GM19239 (cell line): ENCODE data around the gene SLC39A11.
"Not testable (repeated sequence)": the region's sequence is repeated elsewhere in the genome, so short reads cannot be mapped to it uniquely, and the experiment has no call there.

Experiments used
- DNase-seq: peaks from one replicate; pipeline ENCODE4 v3.0.0; 2011; ENCODE audit warnings: low spot score; ENCODE audit not compliant: insufficient read length
- FAIRE-seq: peaks from 2 replicates; lab custom pipeline; 2011; peaks lifted over from hg19 to GRCh38; lab: Jason Lieb, UNC

Gene SLC39A11

DNA sequence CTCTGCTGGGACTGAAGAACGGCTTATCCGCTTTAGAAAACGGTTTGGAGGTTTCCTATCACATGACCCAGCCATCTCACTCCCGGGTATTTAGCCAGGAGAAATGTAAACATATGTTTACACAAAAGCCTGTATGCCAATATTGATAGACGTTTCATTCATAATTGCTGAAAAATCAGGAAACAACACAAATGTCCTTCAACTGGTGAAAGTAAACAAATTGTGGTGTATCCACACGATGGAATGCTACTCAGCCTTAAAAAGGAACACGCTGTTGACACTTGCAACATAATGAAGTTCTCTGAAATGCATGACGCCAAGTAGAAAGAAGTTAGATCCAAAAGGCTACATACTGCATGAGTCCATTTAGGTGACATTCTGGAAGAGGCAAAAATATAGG is 157.6 kb downstream of the SLC39A11 start:
- DNase-seq (no peak), FAIRE-seq (no peak)

GRCh38 chr17:72931635-72932034 is 160.9 kb downstream of the SLC39A11 start:
- DNase-seq (no peak), FAIRE-seq (no peak)

DNA sequence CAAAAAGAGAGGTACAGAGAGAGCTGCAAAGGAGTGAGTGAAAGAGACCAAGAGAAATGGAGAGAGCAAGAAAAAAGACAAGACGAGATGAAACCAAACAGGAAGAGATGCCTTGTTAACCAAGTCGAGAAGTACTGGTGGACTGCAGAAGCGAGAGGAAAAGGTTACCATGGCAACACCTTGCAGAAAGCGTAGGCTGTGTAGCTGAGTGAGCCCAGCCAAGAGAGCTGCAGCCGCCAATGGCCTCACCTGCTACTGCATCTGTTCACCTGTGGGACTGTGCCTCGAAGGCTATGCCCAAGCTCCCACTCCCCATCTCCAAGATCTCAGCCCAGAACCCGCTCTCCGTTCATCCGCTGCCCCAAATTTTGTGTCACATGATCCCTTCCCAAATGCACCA is 161.3 kb downstream of the SLC39A11 start:
- FAIRE-seq: no peak
- no peak for DNase-seq

DNA sequence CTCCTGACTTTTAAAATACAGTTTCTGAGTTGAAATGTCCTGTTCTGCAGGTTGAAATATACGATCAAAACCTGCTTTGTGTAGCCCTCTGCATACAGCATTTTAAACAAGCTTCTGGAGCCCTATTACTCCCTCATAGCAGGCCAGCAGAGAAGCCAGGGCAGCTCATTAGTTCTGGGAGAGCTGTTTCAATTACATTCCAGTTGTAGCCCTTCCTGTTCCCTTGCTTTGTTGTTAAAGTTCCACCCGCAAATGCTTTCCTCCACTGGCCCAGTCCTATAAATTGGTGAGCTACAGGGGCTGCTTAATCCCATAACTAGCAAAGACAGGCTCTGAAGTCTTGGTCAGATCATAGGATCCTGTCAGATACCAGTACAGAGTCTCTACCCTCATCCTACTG is 162.5 kb downstream of the SLC39A11 start:
- FAIRE-seq: no peak
- DNase-seq: no peak

DNA sequence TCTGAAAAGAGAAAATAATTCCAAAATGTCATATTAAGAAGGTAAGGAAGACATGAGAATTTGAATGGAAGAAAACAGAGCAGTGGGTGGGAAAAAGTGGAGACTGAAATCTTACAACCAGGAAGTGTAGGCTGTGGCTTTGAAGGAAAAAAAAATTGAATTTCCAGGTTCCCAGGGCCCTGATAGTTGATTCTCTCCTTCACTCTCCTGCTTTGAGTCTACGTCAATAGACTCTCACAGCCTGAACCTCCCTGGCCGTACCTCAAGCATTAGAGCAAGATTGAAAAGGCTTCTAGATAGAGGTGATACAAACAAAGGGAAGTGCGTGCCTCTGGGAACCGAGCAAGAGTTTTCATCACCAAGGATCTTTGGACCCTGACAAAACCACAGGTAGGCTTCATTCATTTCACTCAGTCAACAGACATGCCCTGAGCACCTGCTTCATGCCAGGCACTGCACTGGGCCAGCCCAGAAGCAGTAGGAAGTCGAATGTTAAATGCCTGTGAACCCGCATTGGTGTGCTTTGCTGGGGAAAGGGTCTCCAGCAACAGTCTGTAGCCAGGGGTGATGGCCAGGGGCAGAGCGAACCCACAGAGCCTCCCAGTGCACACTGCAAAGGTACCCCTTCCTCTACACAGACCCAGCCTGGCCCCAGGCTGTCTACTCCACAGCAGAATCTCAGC is 163.9 kb downstream of the SLC39A11 start:
- FAIRE-seq: no peak
- DNase-seq: no peak

GRCh38 chr17:72927760-72928159 is 164.7 kb downstream of the SLC39A11 start:
- FAIRE-seq (no peak), DNase-seq (no peak)

DNA sequence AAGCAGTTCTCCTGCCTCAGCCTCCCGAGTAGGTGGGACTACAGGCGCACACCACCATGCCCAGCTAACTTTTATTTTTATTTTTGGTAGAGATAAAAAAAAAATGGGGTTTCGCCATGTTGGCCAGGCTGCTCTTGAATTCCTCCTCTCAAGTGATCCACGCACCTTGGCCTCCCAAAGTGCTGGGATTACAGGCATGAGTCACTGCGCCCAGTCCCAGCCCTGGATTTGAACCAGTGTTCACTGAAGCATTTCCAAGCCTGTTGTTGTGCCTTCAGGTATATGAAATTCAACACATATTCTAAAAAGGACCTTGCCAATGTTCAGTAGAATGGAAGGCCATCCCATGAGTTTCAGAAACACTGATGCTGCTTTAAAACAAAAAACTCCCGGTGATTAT is 165.3 kb downstream of the SLC39A11 start:
- DNase-seq: no peak
- no peak for FAIRE-seq

GRCh38 chr17:72926171-72926570 is 166.3 kb downstream of the SLC39A11 start:
- DNase-seq (no peak), FAIRE-seq (no peak)

DNA sequence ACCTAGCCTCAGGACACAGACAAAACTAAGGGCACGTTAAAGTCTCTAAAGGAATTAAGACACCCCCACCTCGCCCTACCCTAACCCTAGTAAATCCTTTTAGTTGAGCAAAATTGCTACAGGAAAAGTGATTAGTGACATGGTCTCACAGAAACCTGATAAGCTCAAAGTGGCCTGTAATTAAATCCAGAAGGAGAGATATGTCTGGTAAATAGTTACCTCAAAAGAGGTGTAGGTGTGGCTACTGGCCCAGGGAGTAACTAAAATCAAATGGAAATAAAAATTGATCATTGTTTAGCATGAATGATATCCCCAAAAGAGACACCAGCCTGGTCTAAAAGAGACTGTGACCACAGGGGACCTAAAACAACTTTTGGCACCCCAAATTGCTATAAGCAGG is 168.3 kb downstream of the SLC39A11 start:
- DNase-seq (no peak), FAIRE-seq (no peak)

- DNase-seq (no peak), FAIRE-seq (no peak)
These were observed 170.3 kb downstream of the SLC39A11 start for GRCh38 chr17:72922219-72922618.

DNA sequence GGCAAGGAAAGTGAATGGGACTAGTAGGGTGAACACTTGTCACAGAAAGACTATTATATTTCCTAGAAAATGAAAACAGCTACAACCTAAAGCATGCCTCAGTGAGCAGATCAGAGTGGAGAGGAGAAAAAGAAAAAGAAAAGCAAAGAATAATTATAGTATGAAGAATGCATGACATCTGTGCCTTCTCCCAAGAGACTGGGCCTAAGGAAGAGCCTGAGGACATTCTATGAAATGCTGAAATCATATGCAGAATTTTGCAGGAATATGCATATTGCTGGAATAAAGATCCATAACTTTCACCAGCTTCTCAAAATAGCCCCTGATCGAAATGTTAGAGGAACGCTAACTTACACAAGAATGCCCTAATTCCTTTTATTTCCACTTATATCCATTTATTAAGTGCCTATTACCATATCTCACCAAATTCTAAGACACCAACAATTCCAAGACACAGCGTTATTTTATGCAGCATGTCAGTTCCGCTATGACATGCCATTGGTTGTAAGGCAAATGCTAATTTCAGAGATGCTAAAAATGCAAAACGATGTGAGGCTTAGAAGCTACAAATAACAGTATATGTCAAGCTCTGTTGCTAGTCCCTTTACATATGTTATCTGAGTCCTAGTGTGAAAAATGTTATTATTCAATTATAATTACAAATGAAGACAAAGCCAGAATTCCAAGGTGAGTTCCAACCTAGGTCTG is 171.0 kb downstream of the SLC39A11 start:
- FAIRE-seq: no peak
- no peak for DNase-seq

GRCh38 chr17:72920513-72920912 is 172.0 kb downstream of the SLC39A11 start:
- DNase-seq: no peak
- no peak for FAIRE-seq

DNA sequence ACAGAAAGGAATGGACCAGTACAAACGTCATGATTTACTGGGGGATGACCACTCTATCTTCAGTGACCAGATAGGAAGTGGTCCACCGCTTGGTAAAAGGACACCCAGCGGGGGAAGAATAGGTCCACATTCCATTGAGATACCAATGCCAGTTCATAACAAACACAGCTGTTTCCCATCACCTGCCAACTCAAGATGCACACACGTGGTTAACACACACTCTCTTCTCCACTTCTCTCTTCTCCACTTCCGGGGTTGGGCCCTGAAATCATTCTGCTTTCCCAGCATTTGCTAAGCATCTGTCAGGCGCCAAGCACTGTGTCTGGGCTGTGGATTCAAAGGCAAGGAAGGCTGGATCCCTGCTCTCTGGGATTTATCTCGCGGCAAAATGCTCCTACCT is 175.5 kb downstream of the SLC39A11 start:
- DNase-seq: no peak

GRCh38 chr17:72915625-72916081 is 176.8 kb downstream of the SLC39A11 start:
- FAIRE-seq: no peak
- no peak for DNase-seq

More for the DNA sequence above, 175.5 kb downstream of the SLC39A11 start:
- FAIRE-seq: no peak

- FAIRE-seq (no peak), DNase-seq (no peak)
These were observed 179.3 kb downstream of the SLC39A11 start for GRCh38 chr17:72913142-72913682.

DNA sequence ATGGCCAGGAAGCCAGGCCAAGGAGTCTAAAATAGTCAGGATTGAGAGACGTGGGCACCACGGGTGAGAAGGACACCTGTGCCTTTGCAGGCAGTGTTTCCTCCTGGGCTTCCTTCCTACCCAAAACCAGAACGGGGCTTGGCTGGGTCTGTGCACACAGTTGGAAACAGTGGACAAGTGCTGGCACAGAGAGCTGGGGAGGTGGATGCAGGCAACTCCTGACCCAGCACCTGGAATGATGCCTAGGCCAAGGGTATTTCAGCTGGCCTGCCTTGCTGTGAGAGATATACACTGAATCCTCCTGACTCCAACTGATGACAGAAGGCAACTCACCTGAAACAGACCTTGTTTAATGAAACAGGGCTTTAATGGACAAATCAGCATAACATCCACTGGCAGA is 186.2 kb downstream of the SLC39A11 start:
- no peak for DNase-seq
- no peak for FAIRE-seq

GRCh38 chr17:72903522-72903921 is 189.0 kb downstream of the SLC39A11 start:
- no peak for FAIRE-seq

DNA sequence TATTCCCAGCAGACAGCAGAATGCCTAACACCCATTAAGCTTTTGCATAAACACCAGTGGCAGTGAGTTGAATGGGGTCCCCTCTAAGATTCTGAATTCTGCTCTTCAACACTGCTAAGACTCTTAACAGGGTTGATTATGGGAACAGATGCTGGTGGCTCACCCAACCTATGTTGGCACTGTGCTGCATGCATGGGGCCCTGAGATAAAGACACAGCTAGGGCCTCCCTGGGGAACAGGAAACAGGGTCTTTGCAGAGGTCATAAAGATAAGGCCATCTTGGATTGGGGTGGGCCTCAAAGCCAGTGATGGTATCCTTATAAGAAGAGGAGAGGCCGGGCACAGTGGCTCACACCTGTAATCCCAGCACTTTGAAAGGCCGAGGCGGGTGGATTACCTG is 190.8 kb downstream of the SLC39A11 start:
- FAIRE-seq: no peak
- DNase-seq: no peak

More at GRCh38 chr17:72903522-72903921, 189.0 kb downstream of the SLC39A11 start:
- DNase-seq: no peak

- FAIRE-seq: no peak
These were observed 191.4 kb downstream of the SLC39A11 start for GRCh38 chr17:72901083-72901482.

GRCh38 chr17:72900654-72900971 is 191.9 kb downstream of the SLC39A11 start:
- no peak for FAIRE-seq
- DNase-seq: no peak

More at GRCh38 chr17:72901083-72901482, 191.4 kb downstream of the SLC39A11 start:
- DNase-seq: no peak

DNA sequence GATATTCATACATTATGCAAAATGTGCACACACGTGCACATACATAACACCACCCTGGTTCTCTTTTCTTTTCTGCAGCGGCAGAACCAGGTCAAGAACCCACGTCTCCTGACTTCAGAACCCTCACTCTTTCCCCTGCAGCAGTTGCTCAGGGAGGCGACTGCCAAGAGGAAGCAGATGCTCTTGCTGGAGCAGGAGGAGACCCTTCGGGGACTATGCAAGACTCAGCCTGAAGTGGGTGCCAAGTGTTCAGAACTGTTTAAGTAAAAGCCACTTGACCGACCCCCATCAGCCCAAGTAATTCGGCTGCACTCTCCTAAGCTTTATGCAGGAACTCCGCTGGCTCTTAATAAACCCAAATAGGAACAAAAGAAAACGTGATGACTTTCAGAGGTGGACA is 193.8 kb downstream of the SLC39A11 start:
- DNase-seq (no peak), FAIRE-seq (no peak)

DNA sequence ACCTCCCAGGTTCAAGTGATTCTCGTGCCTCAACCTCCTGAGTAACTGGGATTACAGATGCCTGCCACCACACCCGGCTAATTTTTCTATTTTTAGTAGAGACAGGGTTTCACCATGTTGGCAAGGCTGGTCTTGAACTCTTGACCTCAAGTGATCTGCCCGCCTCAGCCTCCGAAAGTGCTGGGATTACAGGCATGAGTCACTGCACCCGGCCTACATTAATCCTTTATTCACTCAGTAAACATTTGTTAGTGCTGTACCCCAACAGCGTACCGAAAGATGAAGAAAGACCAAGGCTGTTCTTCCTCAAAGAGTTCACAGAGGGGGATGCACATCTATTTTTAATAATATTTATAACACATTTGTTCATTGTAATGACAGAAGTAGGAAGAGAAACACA is 196.2 kb downstream of the SLC39A11 start:
- DNase-seq, FAIRE-seq: not testable (repeated sequence)
